ENCODE results near the gene TRIM26. TPM values are rescaled to one million over a fixed set of nuclear protein-coding genes. Genes with fewer than 3 reads are reported as not detected.

Gene TRIM26
- total RNA-seq, 2 experiments from 2014 or later = 42.1 to 44.1 TPM

GRCh38 chr6:30136570-30137286 is 76.5 kb downstream of the TRIM26 start:
- no peaks in the 10 kb centered on the region for H3K36me3 ChIP-seq (ENCODE audit: insufficient read depth, low read length)
- TF ChIP-seq CTCF (IDR thresholded peaks at IDR 0.05) = no peak
- ATAC-seq (ENCODE audit: poor library complexity) (no peak), DNase-seq (no peak)
- CTCF ChIA-PET = interaction anchor here (8.2 kb wide), 1 partner anchor 33 kb away, joined by 198 read pairs; no protein-coding TSS in a partner anchor
- Mint-ChIP-seq H3K4me1 (ENCODE audit: low read depth) (no peaks in the 10 kb centered on the region), H3K36me3 (ENCODE audit: low read depth) (no peaks in the 10 kb centered on the region), H3K9me3 (no peaks in the 10 kb centered on the region), H3K27me3 (peaks cover 58% of the 10 kb centered on the region), H3K27ac (no peak overlapping the region), H3K4me3 (no peak overlapping the region)
- peaks cover 13 to 18% of the 10 kb centered on the region in 2 experiments for H3K27me3 ChIP-seq (ENCODE audit: control insufficient read depth in 1 of 2, insufficient read depth in 2 of 2, low read length in 2 of 2)
- H3K4me1 ChIP-seq (ENCODE audit: insufficient read depth, low read length) = no peaks in the 10 kb centered on the region
- POLR2A ChIA-PET = interaction anchor here (1.2 kb wide), 1 partner anchor 33 kb away, joined by 4 read pairs; no protein-coding TSS in a partner anchor
- H3K4me3 ChIP-seq (ENCODE audit: low read length) = no peak overlapping the region
- intact Hi-C loops (cut with DNase I, micrococcal nuclease) = no loop called here
- H3K27ac ChIP-seq (ENCODE audit: low read depth in 1 of 2, low read length in 2 of 2) = no peak overlapping the region
- no peaks in the 10 kb centered on the region for H3K9me3 ChIP-seq (ENCODE audit: control insufficient read depth in 1 of 2, insufficient read depth in 1 of 2, low read length in 2 of 2)

GRCh38 chr6:30135757-30136156 is 77.4 kb downstream of the TRIM26 start, which contains the start of gene TRIM40:
TRIM40 (plus strand) TSS chr6:30136140; CDS start chr6:30137037, 897 bp downstream.
- Histone ChIP-seq H3K27me3 (ENCODE audit: control insufficient read depth in 1 of 2, insufficient read depth in 2 of 2, low read length in 2 of 2) (peaks cover 15 to 23% of the 10 kb centered on the region in 2 experiments), H3K4me1 (ENCODE audit: insufficient read depth, low read length) (peaks cover 2% of the 10 kb centered on the region), H3K36me3 (ENCODE audit: insufficient read depth, low read length) (no peaks in the 10 kb centered on the region), H3K9me3 (ENCODE audit: control insufficient read depth in 1 of 2, insufficient read depth in 1 of 2, low read length in 2 of 2) (no peaks in the 10 kb centered on the region), H3K27ac (ENCODE audit: low read depth in 1 of 2, low read length in 2 of 2) (no peak within 1 kb of the TSS), H3K4me3 (ENCODE audit: low read length) (no peak within 1 kb of the TSS)
- ChIA-PET POLR2A (interaction anchor here (1.2 kb wide), 1 partner anchor 32 kb away, joined by 4 read pairs; no protein-coding TSS in a partner anchor), CTCF (interaction anchor here (8.2 kb wide), 1 partner anchor 32 kb away, joined by 198 read pairs; no protein-coding TSS in a partner anchor)
- Mint-ChIP-seq H3K36me3 (ENCODE audit: low read depth) (no peaks in the 10 kb centered on the region), H3K4me1 (ENCODE audit: low read depth) (peaks cover 4% of the 10 kb centered on the region), H3K9me3 (no peaks in the 10 kb centered on the region), H3K4me3 (no peak within 1 kb of the TSS), H3K27ac (no peak within 1 kb of the TSS), H3K27me3 (peaks cover 58% of the 10 kb centered on the region)
- intact Hi-C loops (cut with DNase I, micrococcal nuclease) = no loop called here
- DNase-seq = no peak
- no peak for ATAC-seq (ENCODE audit: poor library complexity)
- TF ChIP-seq CTCF (IDR thresholded peaks at IDR 0.05) = no peak

- peaks cover 5% of the 10 kb centered on the region for H3K4me1 Mint-ChIP-seq (ENCODE audit: low read depth)
- H3K9me3 Mint-ChIP-seq = no peaks in the 10 kb centered on the region
- H3K27me3 Mint-ChIP-seq = peaks cover 55% of the 10 kb centered on the region
- Histone ChIP-seq H3K9me3 (ENCODE audit: control insufficient read depth in 1 of 2, insufficient read depth in 1 of 2, low read length in 2 of 2) (no peaks in the 10 kb centered on the region), H3K27me3 (ENCODE audit: control insufficient read depth in 1 of 2, insufficient read depth in 2 of 2, low read length in 2 of 2) (peaks cover 15 to 23% of the 10 kb centered on the region in 2 experiments), H3K36me3 (ENCODE audit: insufficient read depth, low read length) (no peaks in the 10 kb centered on the region), H3K27ac (ENCODE audit: low read depth in 1 of 2, low read length in 2 of 2) (no peak overlapping the region), H3K4me1 (ENCODE audit: insufficient read depth, low read length) (peaks cover 7% of the 10 kb centered on the region), H3K4me3 (ENCODE audit: low read length) (no peak overlapping the region)
- no peak overlapping the region for H3K27ac Mint-ChIP-seq
- no peak for DNase-seq
- intact Hi-C loops (cut with DNase I, micrococcal nuclease) = no loop called here
- ATAC-seq (ENCODE audit: poor library complexity) = no peak
- no peaks in the 10 kb centered on the region for H3K36me3 Mint-ChIP-seq (ENCODE audit: low read depth)
- ChIA-PET POLR2A (no interaction called here), CTCF (interaction anchor here (8.2 kb wide), 1 partner anchor 32 kb away, joined by 198 read pairs; no protein-coding TSS in a partner anchor)
- H3K4me3 Mint-ChIP-seq = no peak overlapping the region
- TF ChIP-seq CTCF (IDR thresholded peaks at IDR 0.05) = no peak
Measured at GRCh38 chr6:30135147-30135546, 78.1 kb downstream of the TRIM26 start.

Other genes with a start within 250 kb of the TRIM26 start
- gene POLR1H, start 152.1 kb downstream of the TRIM26 start, total RNA-seq = 10 to 100 TPM; 36.5 to 39.4 TPM
- gene PPP1R11, start 146.2 kb downstream of the TRIM26 start, total RNA-seq = 10 to 100 TPM; 28.3 to 28.6 TPM
- not detected for gene RNF39, start 137.6 kb downstream of the TRIM26 start, total RNA-seq
- gene TRIM31, start 100.3 kb downstream of the TRIM26 start, total RNA-seq = not detected
- not detected for gene TRIM40, start 77.3 kb downstream of the TRIM26 start, total RNA-seq
- not detected for gene TRIM10, start 52.2 kb downstream of the TRIM26 start, total RNA-seq
- gene TRIM15, start 49.9 kb downstream of the TRIM26 start, total RNA-seq = not detected
- gene TRIM39, start 113.5 kb upstream of the TRIM26 start, total RNA-seq = 10 to 100 TPM; 38.2 to 38.3 TPM
- gene RPP21, start 131.8 kb upstream of the TRIM26 start, total RNA-seq = 10 to 100 TPM; 42.8 to 51.9 TPM

Measured in CD4-positive, alpha-beta T cell (primary cell).